Measurements from ENCODE around the gene CELF2. TPM values are rescaled to one million over a fixed set of nuclear protein-coding genes. Genes with fewer than 3 reads are reported as not detected.

The CELF2 gene
- total RNA-seq, 4 donors from 2014 or later = 8.7 to 28.6 (median 22.9) TPM

GRCh38 chr10:11087372-11087771 lies 69.7 kb downstream of the CELF2 start:
- no peaks in the 10 kb centered on the region for H3K27me3 ChIP-seq
- H3K4me3 ChIP-seq = no peak overlapping the region
- no peaks in the 10 kb centered on the region for H3K36me3 ChIP-seq
- peaks cover 2% of the 10 kb centered on the region for H3K4me1 ChIP-seq
- 96% methylated on average over 9 of the region's 9 CpGs for WGBS
- H3K27ac ChIP-seq = no peak overlapping the region
- DNase-seq (ENCODE audit: low spot score in 2 of 2) = no peak
- TF ChIP-seq POLR2A (IDR thresholded peaks at IDR 0.05) (no peak), POLR2AphosphoS5 (IDR thresholded peaks at IDR 0.05) (no peak), CTCF (IDR thresholded peaks at IDR 0.05) (no peak), EP300 (IDR thresholded peaks at IDR 0.05) (no peak)
- H3K9me3 ChIP-seq = no peaks in the 10 kb centered on the region

GRCh38 chr10:11088709-11089108 lies 71.0 kb downstream of the CELF2 start:
- H3K27me3 ChIP-seq = no peaks in the 10 kb centered on the region
- 93% methylated on average over 6 of the region's 6 CpGs for WGBS
- H3K4me1 ChIP-seq = no peaks in the 10 kb centered on the region
- no peak overlapping the region for H3K27ac ChIP-seq
- no peak overlapping the region for H3K4me3 ChIP-seq
- DNase-seq (ENCODE audit: low spot score in 2 of 2) = no peak
- TF ChIP-seq POLR2A (IDR thresholded peaks at IDR 0.05) (no peak), CTCF (IDR thresholded peaks at IDR 0.05) (no peak), EP300 (IDR thresholded peaks at IDR 0.05) (no peak), POLR2AphosphoS5 (IDR thresholded peaks at IDR 0.05) (no peak)
- H3K36me3 ChIP-seq = no peaks in the 10 kb centered on the region
- H3K9me3 ChIP-seq = no peaks in the 10 kb centered on the region

- Histone ChIP-seq H3K4me3 (no peak overlapping the region), H3K36me3 (no peaks in the 10 kb centered on the region), H3K27me3 (no peaks in the 10 kb centered on the region), H3K9me3 (no peaks in the 10 kb centered on the region), H3K4me1 (no peaks in the 10 kb centered on the region), H3K27ac (no peak overlapping the region)
- no peak for DNase-seq (ENCODE audit: low spot score in 2 of 2)
- WGBS = 75% methylated on average over 6 of the region's 6 CpGs
- TF ChIP-seq POLR2A (IDR thresholded peaks at IDR 0.05) = no peak
- TF ChIP-seq CTCF (IDR thresholded peaks at IDR 0.05) = no peak
- no peak for TF ChIP-seq EP300 (IDR thresholded peaks at IDR 0.05)
- TF ChIP-seq POLR2AphosphoS5 (IDR thresholded peaks at IDR 0.05) = no peak
Observed at GRCh38 chr10:11089272-11089671, 71.6 kb downstream of the CELF2 start.

- no peak overlapping the region for H3K4me3 ChIP-seq
- no peaks in the 10 kb centered on the region for H3K4me1 ChIP-seq
- no peak for DNase-seq (ENCODE audit: low spot score in 2 of 2)
- H3K27ac ChIP-seq = no peak overlapping the region
- no peaks in the 10 kb centered on the region for H3K36me3 ChIP-seq
- TF ChIP-seq CTCF (IDR thresholded peaks at IDR 0.05) (no peak), POLR2A (IDR thresholded peaks at IDR 0.05) (no peak), EP300 (IDR thresholded peaks at IDR 0.05) (no peak), POLR2AphosphoS5 (IDR thresholded peaks at IDR 0.05) (no peak)
- WGBS = 89% methylated on average over 10 of the region's 10 CpGs
- H3K9me3 ChIP-seq = no peaks in the 10 kb centered on the region
- no peaks in the 10 kb centered on the region for H3K27me3 ChIP-seq
Observed at GRCh38 chr10:11091517-11092102, 73.9 kb downstream of the CELF2 start.

GRCh38 chr10:11093771-11094736 lies 76.4 kb downstream of the CELF2 start:
- Histone ChIP-seq H3K4me3 (no peak overlapping the region), H3K27me3 (no peaks in the 10 kb centered on the region), H3K9me3 (no peaks in the 10 kb centered on the region), H3K36me3 (no peaks in the 10 kb centered on the region), H3K27ac (no peak overlapping the region), H3K4me1 (no peaks in the 10 kb centered on the region)
- TF ChIP-seq EP300 (IDR thresholded peaks at IDR 0.05) = no peak
- TF ChIP-seq POLR2A (IDR thresholded peaks at IDR 0.05) = no peak
- no peak for TF ChIP-seq CTCF (IDR thresholded peaks at IDR 0.05)
- no peak for TF ChIP-seq POLR2AphosphoS5 (IDR thresholded peaks at IDR 0.05)
- no peak for DNase-seq (ENCODE audit: low spot score in 2 of 2)
- 82% methylated on average over 10 of the region's 10 CpGs for WGBS

All from suprapubic skin (tissue), 4 donors.